ENCODE measurements around the gene EHF. TPM values are rescaled to one million over a fixed set of nuclear protein-coding genes. Genes with fewer than 3 reads are reported as not detected.

EHF gene
- total and polyA plus RNA-seq, 9 of the 15 experiments (the other 6 are each of a cell fraction or from before 2014, with no cell fraction given): 0.04 to 0.54 (median 0.37) TPM

DNA sequence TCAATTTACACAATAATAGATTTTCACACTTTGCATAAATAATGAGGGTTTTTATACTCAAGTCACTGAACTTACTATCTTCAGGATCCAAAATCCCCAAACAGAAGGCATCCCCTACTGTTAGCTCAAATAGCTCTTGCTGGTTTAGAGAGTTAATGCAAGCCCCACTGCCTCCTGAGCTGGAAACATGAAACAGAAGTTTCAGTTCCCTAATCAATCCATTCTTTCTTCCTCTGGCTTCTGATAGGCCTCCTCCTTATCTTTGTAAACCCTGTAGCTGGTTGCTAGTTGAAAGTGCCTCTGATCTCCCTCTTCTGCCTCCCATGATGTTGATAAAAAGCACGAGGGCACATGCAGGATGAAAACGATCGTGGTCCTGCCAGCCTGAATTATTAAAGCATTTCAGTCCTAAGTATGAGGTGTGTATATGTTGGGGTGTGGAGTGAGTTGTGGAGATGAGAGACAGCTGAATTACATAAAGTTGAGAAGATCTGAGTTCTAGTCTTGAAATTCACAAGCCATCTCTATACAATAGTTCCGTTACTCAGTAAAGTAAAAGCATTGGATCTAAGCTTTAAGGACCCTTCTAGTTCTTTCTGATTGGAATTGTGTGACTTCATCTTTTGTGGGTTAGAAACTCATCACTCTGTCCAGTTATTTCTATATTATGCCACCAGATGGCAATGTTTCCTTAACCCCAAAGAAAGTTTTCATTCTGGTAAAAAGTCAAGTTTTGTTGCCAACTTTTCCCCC, 35.0 kb upstream of the EHF start (continued):
- TF ChIP-seq ELK3 (CRISPR knock-in tag; IDR thresholded peaks at IDR 0.05) (no peak), ZNF668 (CRISPR knock-in tag; IDR thresholded peaks at IDR 0.05) (no peak), CC2D1A (IDR thresholded peaks at IDR 0.05) (peak; percentile 74), ZNF449 (CRISPR knock-in tag; IDR thresholded peaks at IDR 0.05) (no peak), KDM1A (IDR thresholded peaks at IDR 0.05) (peak; percentile 8 to 15; a peak in 2 of 4 replicates), ATF1 (CRISPR knock-in tag; IDR thresholded peaks at IDR 0.05) (no peak), ATF1 (tag; IDR thresholded peaks at IDR 0.05) (0 out of 2 replicates have a peak, but pooled peaks have one; percentile 29)
- TF ChIP-seq, protein P1, sequence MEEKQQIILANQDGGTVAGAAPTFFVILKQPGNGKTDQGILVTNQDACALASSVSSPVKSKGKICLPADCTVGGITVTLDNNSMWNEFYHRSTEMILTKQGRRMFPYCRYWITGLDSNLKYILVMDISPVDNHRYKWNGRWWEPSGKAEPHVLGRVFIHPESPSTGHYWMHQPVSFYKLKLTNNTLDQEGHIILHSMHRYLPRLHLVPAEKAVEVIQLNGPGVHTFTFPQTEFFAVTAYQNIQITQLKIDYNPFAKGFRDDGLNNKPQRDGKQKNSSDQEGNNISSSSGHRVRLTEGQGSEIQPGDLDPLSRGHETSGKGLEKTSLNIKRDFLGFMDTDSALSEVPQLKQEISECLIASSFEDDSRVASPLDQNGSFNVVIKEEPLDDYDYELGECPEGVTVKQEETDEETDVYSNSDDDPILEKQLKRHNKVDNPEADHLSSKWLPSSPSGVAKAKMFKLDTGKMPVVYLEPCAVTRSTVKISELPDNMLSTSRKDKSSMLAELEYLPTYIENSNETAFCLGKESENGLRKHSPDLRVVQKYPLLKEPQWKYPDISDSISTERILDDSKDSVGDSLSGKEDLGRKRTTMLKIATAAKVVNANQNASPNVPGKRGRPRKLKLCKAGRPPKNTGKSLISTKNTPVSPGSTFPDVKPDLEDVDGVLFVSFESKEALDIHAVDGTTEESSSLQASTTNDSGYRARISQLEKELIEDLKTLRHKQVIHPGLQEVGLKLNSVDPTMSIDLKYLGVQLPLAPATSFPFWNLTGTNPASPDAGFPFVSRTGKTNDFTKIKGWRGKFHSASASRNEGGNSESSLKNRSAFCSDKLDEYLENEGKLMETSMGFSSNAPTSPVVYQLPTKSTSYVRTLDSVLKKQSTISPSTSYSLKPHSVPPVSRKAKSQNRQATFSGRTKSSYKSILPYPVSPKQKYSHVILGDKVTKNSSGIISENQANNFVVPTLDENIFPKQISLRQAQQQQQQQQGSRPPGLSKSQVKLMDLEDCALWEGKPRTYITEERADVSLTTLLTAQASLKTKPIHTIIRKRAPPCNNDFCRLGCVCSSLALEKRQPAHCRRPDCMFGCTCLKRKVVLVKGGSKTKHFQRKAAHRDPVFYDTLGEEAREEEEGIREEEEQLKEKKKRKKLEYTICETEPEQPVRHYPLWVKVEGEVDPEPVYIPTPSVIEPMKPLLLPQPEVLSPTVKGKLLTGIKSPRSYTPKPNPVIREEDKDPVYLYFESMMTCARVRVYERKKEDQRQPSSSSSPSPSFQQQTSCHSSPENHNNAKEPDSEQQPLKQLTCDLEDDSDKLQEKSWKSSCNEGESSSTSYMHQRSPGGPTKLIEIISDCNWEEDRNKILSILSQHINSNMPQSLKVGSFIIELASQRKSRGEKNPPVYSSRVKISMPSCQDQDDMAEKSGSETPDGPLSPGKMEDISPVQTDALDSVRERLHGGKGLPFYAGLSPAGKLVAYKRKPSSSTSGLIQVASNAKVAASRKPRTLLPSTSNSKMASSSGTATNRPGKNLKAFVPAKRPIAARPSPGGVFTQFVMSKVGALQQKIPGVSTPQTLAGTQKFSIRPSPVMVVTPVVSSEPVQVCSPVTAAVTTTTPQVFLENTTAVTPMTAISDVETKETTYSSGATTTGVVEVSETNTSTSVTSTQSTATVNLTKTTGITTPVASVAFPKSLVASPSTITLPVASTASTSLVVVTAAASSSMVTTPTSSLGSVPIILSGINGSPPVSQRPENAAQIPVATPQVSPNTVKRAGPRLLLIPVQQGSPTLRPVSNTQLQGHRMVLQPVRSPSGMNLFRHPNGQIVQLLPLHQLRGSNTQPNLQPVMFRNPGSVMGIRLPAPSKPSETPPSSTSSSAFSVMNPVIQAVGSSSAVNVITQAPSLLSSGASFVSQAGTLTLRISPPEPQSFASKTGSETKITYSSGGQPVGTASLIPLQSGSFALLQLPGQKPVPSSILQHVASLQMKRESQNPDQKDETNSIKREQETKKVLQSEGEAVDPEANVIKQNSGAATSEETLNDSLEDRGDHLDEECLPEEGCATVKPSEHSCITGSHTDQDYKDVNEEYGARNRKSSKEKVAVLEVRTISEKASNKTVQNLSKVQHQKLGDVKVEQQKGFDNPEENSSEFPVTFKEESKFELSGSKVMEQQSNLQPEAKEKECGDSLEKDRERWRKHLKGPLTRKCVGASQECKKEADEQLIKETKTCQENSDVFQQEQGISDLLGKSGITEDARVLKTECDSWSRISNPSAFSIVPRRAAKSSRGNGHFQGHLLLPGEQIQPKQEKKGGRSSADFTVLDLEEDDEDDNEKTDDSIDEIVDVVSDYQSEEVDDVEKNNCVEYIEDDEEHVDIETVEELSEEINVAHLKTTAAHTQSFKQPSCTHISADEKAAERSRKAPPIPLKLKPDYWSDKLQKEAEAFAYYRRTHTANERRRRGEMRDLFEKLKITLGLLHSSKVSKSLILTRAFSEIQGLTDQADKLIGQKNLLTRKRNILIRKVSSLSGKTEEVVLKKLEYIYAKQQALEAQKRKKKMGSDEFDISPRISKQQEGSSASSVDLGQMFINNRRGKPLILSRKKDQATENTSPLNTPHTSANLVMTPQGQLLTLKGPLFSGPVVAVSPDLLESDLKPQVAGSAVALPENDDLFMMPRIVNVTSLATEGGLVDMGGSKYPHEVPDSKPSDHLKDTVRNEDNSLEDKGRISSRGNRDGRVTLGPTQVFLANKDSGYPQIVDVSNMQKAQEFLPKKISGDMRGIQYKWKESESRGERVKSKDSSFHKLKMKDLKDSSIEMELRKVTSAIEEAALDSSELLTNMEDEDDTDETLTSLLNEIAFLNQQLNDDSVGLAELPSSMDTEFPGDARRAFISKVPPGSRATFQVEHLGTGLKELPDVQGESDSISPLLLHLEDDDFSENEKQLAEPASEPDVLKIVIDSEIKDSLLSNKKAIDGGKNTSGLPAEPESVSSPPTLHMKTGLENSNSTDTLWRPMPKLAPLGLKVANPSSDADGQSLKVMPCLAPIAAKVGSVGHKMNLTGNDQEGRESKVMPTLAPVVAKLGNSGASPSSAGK (IDR thresholded peaks at IDR 0.05): peak; percentile 70
- TF ChIP-seq, protein P2, sequence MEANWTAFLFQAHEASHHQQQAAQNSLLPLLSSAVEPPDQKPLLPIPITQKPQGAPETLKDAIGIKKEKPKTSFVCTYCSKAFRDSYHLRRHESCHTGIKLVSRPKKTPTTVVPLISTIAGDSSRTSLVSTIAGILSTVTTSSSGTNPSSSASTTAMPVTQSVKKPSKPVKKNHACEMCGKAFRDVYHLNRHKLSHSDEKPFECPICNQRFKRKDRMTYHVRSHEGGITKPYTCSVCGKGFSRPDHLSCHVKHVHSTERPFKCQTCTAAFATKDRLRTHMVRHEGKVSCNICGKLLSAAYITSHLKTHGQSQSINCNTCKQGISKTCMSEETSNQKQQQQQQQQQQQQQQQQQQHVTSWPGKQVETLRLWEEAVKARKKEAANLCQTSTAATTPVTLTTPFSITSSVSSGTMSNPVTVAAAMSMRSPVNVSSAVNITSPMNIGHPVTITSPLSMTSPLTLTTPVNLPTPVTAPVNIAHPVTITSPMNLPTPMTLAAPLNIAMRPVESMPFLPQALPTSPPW (CRISPR knock-in tag; IDR thresholded peaks at IDR 0.05): no peak
- TF ChIP-seq, protein P3, sequence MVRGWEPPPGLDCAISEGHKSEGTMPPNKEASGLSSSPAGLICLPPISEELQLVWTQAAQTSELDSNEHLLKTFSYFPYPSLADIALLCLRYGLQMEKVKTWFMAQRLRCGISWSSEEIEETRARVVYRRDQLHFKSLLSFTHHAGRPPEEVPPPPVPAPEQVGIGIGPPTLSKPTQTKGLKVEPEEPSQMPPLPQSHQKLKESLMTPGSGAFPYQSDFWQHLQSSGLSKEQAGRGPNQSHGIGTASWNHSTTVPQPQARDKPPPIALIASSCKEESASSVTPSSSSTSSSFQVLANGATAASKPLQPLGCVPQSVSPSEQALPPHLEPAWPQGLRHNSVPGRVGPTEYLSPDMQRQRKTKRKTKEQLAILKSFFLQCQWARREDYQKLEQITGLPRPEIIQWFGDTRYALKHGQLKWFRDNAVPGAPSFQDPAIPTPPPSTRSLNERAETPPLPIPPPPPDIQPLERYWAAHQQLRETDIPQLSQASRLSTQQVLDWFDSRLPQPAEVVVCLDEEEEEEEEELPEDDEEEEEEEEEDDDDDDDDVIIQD (CRISPR knock-in tag; IDR thresholded peaks at IDR 0.05): no peak

All from K562 (cell line).